ENCODE data around the gene NALCN. TPM values are rescaled to one million over a fixed set of nuclear protein-coding genes. Genes with fewer than 3 reads are reported as not detected.

The NALCN gene
- total and polyA plus RNA-seq, 8 donors: 0.51 to 5.1 (median 2.0) TPM

DNA sequence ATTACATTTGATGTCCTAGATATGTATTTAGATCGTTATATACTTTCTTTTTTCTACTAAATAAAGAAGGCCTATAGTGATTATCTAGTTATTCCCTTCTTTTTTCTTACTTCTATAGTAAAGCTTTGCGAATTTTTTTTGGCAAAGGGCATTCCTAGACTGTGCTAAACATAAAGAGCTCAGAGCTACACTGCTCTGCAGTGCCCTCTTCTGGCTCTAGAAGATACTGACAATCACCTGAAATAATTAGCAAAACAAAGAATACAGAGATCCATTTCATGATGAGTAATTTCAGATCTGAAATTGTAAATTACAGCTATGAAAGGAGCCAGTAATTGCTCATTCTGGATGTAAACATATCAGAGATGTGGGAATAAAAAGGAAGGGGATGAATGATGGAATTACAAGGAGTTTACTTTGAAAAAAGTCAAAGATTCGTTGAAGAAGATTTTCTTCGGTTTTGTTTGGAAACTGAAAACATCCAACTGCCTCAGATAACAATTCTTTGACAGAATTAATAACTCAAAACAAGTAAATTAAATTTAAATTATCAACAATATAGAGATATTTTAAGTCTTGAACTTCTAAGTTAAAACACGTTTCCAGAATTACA, 288.5 kb downstream of the NALCN start:
- ATAC-seq (peak; percentile 61 to 85 (median 81)), FAIRE-seq (peak; percentile 67), DNase-seq (peak in 1 of 6 donors; percentile 21)
- no peaks in the 10 kb centered on the region for H3K9me3 ChIP-seq
- 55% methylated on average over 5 of the region's 5 CpGs for WGBS, 2 donors
- H3K4me1 ChIP-seq: no peaks in the 10 kb centered on the region
- H3K4me3 ChIP-seq: no peak overlapping the region
- TF ChIP-seq, protein P1, sequence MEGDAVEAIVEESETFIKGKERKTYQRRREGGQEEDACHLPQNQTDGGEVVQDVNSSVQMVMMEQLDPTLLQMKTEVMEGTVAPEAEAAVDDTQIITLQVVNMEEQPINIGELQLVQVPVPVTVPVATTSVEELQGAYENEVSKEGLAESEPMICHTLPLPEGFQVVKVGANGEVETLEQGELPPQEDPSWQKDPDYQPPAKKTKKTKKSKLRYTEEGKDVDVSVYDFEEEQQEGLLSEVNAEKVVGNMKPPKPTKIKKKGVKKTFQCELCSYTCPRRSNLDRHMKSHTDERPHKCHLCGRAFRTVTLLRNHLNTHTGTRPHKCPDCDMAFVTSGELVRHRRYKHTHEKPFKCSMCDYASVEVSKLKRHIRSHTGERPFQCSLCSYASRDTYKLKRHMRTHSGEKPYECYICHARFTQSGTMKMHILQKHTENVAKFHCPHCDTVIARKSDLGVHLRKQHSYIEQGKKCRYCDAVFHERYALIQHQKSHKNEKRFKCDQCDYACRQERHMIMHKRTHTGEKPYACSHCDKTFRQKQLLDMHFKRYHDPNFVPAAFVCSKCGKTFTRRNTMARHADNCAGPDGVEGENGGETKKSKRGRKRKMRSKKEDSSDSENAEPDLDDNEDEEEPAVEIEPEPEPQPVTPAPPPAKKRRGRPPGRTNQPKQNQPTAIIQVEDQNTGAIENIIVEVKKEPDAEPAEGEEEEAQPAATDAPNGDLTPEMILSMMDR (IDR thresholded peaks at IDR 0.05): peak; percentile 20 to 72 (median 58)
- H3K27me3 ChIP-seq: no peaks in the 10 kb centered on the region
- H3K36me3 ChIP-seq: no peaks in the 10 kb centered on the region
- intact Hi-C loops (cut with DNase I): no loop called here
- H3K27ac ChIP-seq: no peak overlapping the region

DNA sequence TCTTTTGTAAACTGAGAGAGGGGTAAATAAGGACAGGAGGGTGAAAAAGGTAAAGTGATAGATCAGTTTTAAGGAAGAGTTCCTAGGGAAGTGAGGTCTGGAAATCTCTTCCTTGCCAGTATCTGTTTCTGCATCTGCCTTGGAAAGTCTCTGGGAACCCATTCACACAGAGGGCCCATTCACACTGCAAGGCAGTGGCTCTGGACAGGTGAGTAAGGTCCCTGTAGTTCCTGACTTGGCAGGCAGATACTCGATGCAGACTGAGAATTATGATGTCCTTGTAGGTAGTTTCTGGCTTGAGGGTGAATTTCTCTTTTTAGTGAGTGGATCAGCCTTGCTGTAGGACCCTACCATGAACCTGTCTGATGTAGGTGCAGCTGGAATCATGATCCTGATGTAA, 293.3 kb downstream of the NALCN start:
- DNase-seq: no peak
- WGBS, 2 donors: 61 to 62% methylated on average over 1 of the region's 1 CpG
- ATAC-seq: no peak
- Histone ChIP-seq H3K27ac (no peak overlapping the region), H3K27me3 (no peaks in the 10 kb centered on the region), H3K36me3 (no peaks in the 10 kb centered on the region), H3K4me3 (no peak overlapping the region), H3K9me3 (no peaks in the 10 kb centered on the region), H3K4me1 (no peaks in the 10 kb centered on the region)
- no peak for FAIRE-seq
- intact Hi-C loops (cut with DNase I): no loop called here
- TF ChIP-seq, protein P1 (IDR thresholded peaks at IDR 0.05): no peak

DNA sequence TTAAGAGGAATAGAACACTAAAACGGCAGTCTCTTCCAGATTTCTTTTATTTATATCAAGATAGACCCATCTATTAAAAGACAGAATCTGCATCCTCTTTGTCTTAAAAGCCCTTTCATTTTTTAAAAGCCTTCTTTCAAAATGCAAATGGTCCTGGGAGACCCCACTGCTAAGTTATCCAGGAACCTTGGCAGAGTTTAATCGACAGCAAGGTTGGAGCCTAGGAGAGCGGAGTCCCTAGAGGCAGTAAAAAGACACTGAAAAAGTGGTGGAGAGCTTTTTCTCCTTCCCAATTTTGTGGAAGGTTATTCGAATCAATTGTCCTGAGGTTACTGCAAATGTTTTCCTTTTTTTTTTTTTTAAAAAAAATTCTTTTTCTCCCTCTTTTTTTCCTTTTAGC, 294.7 kb downstream of the NALCN start:
- Histone ChIP-seq H3K4me3 (no peak overlapping the region), H3K36me3 (no peaks in the 10 kb centered on the region), H3K9me3 (no peaks in the 10 kb centered on the region), H3K27me3 (no peaks in the 10 kb centered on the region), H3K27ac (no peak overlapping the region), H3K4me1 (no peaks in the 10 kb centered on the region)
- no peak for DNase-seq
- no peak for ATAC-seq
- intact Hi-C loops (cut with DNase I): no loop called here
- TF ChIP-seq, protein P1 (IDR thresholded peaks at IDR 0.05): no peak
- 76 to 77% methylated on average over 4 of the region's 4 CpGs for WGBS, 2 donors
- FAIRE-seq: no peak

DNA sequence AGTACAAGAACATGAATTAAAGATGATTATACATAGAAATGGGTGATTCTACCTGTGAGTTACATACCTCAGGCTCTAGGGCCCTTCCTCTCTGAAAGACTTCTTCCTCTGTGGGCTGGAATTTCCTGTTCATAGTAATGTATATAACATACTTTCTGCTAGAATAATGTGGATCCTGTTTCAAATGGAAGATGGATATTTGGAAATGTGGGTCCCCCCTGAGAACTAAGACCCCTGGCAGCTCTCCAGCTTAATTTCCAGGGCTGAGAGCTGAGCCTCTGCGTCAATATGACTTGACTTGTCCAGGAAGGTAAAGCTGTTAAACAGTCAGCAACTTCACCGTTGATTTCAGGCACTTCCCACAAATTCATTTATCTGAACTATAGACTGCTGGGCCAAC, 296.3 kb downstream of the NALCN start:
- WGBS, 2 donors: 60 to 67% methylated on average over 2 of the region's 2 CpGs
- Histone ChIP-seq H3K36me3 (no peaks in the 10 kb centered on the region), H3K27ac (no peak overlapping the region), H3K4me3 (no peak overlapping the region), H3K27me3 (no peaks in the 10 kb centered on the region), H3K9me3 (no peaks in the 10 kb centered on the region), H3K4me1 (no peaks in the 10 kb centered on the region)
- FAIRE-seq (no peak), ATAC-seq (no peak), DNase-seq (no peak)
- intact Hi-C loops (cut with DNase I): no loop called here
- TF ChIP-seq, protein P1 (IDR thresholded peaks at IDR 0.05): no peak

DNA sequence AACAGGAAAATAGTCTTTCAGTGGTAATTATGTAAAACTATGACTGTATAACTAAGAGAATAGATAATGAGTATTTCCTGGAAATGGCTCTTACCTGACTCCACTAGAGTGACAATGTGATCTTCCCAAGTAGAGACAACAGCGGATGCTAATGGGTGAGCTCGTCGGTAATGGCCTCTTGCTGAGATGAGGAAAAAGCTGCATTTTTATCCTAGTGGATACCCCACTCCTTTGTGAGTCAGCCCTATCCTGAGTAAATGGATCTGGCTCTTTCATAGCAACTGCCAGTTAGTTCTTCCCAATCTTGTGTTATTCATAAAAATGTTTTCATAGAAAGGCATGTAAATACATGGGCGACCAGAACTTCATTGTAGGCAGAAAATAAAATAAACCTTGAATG, 299.5 kb downstream of the NALCN start:
- Histone ChIP-seq H3K27me3 (no peaks in the 10 kb centered on the region), H3K27ac (no peak overlapping the region), H3K36me3 (no peaks in the 10 kb centered on the region), H3K9me3 (no peaks in the 10 kb centered on the region), H3K4me3 (no peak overlapping the region), H3K4me1 (no peaks in the 10 kb centered on the region)
- ATAC-seq: no peak
- TF ChIP-seq, protein P1 (IDR thresholded peaks at IDR 0.05): no peak
- WGBS, 2 donors: 81 to 87% methylated on average over 4 of the region's 4 CpGs
- intact Hi-C loops (cut with DNase I): no loop called here
- FAIRE-seq: no peak
- DNase-seq: no peak

All from pancreas (tissue), 10 donors.